ENCODE data around the gene ZNF282.

ZNF282 gene

DNA sequence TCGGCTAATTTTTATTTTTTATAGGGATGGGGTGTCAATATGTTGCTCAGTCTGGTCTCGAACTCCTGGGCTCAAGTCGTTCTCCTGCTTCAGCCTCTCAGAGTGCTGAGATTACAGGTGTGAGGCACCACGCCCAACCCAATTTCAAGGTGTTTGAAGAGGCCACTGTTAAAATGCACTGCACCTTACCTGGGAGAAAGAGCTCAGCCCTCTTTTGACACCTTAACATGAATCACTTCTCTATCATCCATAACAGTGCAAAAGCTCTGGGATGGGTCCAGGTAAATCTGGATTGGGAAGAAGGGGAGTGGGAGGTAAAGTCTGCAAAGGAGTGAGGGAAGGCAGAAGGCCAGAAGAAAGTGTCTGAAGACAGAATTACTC, 557 bp upstream of the ZNF282 start:
- DNase-seq (ENCODE audit: extremely low read depth, low read depth) = no peak
- TF ChIP-seq, protein P1, sequence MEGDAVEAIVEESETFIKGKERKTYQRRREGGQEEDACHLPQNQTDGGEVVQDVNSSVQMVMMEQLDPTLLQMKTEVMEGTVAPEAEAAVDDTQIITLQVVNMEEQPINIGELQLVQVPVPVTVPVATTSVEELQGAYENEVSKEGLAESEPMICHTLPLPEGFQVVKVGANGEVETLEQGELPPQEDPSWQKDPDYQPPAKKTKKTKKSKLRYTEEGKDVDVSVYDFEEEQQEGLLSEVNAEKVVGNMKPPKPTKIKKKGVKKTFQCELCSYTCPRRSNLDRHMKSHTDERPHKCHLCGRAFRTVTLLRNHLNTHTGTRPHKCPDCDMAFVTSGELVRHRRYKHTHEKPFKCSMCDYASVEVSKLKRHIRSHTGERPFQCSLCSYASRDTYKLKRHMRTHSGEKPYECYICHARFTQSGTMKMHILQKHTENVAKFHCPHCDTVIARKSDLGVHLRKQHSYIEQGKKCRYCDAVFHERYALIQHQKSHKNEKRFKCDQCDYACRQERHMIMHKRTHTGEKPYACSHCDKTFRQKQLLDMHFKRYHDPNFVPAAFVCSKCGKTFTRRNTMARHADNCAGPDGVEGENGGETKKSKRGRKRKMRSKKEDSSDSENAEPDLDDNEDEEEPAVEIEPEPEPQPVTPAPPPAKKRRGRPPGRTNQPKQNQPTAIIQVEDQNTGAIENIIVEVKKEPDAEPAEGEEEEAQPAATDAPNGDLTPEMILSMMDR (IDR thresholded peaks at IDR 0.05; ENCODE audit: low read depth, low read length) = no peak

DNA sequence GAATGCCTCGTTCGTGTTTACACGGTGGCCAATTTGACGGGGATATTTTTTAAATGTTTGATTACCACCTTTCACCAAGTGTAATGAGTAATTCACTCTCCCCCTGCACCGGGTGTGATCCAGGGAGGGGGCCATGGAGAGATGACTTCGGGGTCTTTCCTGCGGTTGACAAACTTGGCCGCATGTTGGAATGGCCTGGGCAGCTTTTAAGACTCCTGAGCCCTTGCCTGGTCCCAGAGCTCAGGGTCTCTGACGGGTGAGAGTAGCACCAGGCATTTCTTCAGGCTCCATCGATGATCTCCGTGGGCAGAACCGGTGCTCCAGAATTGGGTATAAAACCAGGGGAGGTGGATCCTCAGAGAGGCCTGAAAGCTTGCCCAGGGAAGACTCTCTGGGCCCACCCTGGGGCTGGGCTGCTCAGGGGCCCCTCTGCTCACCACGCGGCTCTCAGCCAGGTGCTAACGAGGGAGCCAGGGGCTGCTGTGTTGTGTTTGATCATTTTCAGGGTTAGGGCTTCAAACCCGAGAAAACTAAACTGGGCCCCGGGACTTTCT, 882 bp downstream of the ZNF282 start:
- TF ChIP-seq, protein P1 (IDR thresholded peaks at IDR 0.05; ENCODE audit: low read depth, low read length) = no peak
- DNase-seq (ENCODE audit: extremely low read depth, low read depth) = no peak

DNA sequence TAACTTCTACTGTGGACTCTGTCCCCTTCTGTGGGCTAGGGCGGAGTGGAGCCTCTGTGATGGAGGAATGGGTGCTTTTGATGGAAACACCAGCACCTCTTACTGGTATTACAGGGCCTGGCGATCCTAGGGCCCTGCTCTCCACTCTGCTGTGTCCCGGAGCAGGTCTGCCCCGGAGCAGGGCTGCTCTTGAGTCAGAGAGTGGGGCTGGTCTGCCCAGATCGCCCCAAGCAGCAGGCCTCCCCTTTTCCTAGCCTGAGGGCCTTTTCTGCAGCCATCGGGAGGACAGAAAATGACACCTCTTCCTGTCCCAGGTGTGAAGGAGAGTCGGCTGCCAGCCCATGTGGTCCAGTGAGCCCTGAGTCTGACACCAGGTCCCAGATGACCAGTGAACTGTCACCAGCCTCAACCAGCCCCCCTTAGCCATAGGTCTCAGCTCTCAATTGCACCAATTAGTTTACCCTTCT, 1.4 kb downstream of the ZNF282 start:
- no peak for DNase-seq (ENCODE audit: extremely low read depth, low read depth)
- TF ChIP-seq, protein P1 (IDR thresholded peaks at IDR 0.05; ENCODE audit: low read depth, low read length) = no peak

DNA sequence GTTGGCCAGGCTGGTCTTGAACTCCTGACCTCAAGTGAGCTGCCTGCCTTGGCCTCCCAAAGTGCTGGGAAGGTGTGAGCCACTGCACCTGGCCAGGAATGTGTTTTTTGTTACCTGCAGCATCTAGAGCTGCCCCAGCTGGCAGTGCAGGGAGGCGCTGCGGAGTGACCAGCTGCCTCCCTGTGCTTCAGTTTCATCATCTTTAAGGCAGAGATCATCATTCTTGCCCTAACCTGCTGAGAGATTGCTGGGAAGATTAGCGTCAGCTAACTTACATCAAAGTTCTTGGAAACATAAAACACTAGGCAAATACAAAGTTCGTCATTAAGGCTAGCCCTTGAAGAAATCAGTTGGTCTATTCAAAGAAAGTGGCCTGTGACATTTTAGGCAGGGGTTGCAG, 2.3 kb downstream of the ZNF282 start:
- no peak for DNase-seq (ENCODE audit: extremely low read depth, low read depth)
- TF ChIP-seq, protein P1 (IDR thresholded peaks at IDR 0.05; ENCODE audit: low read depth, low read length) = no peak

DNA sequence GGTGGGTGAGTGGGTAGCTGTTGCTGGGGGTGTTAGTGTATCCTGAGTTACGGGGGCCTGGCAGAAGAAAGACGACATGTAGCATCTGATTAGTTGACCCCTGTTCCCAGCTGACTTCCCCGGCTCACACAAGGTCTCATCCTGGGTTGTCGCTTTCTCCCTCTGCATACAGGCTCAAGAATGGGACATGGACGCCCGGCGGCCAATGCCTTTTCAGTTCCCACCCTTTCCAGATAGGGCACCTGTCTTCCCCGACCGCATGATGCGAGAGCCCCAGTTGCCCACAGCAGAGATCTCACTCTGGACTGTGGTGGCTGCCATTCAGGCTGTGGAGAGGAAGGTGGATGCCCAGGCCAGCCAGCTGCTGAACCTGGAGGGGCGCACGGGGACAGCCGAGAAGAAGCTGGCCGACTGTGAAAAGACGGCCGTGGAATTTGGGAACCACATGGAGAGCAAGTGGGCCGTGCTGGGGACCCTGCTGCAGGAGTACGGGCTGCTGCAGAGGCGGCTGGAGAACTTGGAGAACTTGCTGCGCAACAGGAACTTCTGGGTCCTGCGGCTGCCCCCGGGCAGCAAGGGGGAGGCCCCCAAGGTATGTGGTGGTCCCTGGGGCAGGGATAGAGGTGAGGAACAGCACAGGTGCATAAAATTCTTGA, 2.9 kb downstream of the ZNF282 start:
- DNase-seq (ENCODE audit: extremely low read depth, low read depth) = no peak

DNA sequence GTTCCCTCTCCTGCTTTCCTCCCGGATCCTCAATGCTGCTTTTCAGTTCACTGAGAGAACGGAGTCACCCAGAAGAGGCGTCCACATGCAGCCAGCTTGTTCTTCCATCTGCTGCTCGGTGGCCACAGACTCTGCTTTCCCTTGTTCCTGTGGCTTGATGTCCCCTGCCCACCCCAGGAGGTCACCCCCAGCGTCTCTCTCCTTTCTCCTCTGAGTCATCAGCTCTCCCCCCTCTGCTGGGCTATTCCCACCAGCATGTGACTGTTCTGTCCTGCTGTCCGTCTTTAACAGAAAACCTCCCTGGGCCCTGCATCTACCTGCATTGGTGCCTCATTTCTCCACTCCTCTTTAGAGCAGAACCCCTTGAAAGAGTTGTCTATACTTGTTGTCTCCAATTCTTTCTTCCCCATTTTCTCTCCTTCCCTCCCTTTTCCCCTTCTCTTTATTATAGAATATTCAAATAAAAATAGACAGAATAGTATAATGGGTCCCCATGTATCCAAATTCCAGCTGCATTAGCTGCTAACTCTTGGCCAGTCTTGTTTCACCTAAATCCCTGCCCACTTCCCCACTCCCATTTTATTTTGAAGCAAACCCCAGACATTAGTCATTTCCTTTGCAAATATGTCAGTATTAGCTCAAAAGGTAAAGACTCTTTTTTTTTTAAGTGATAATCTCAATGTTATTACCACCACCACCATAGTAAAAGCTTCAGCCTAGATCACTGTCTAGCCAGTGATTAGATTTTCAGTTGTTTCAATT, 4.1 kb downstream of the ZNF282 start:
- DNase-seq (ENCODE audit: extremely low read depth, low read depth) = no peak
- TF ChIP-seq, protein P1 (IDR thresholded peaks at IDR 0.05; ENCODE audit: low read depth, low read length) = no peak

More for the DNA sequence above, 2.9 kb downstream of the ZNF282 start:
- TF ChIP-seq, protein P1 (IDR thresholded peaks at IDR 0.05; ENCODE audit: low read depth, low read length) = no peak

DNA sequence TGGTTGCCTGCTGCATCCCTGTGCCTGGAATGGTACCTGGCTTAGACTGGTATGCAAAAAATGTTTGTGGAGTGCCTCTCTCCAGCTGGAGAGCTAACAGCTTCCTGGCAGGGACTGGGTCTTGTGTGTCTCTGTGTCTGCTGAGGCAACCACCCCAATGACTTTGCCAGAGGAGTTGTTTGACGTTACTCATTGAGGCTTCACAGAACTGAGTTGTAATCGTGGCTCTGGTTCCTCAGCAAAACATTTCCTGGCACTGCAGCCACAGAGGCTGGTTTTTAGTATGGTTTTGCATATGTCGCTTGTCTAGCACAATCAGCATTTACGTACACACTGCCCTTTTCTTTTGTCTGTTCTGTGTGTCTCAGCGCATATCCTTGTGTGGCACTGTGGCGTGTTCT, 7.5 kb downstream of the ZNF282 start:
- TF ChIP-seq, protein P1 (IDR thresholded peaks at IDR 0.05; ENCODE audit: low read depth, low read length) = no peak
- DNase-seq (ENCODE audit: extremely low read depth, low read depth) = no peak

Measured in AG09319 (cell line).